MCF 10A (cell line): ENCODE measurements around the gene EFCC1. TPM values are rescaled to one million over a fixed set of nuclear protein-coding genes. Genes with fewer than 3 reads are reported as not detected.

Experiments used
- BruUV-seq: library from RNA; stranded (reverse); fragments of 400-500 nt; replicated peaks from 2 replicates; lab custom pipeline; 2021; lab: Mats Ljungman, UMichigan
- CTCF ChIA-PET: fragments of 300-600 bp; sonication (Branson Sonifier 250); formaldehyde crosslinking; extraction: SDS; loops from one replicate; lab custom pipeline; 2021; ENCODE audit warnings: antibody characterized with exemption, inconsistent platforms; lab: Yijun Ruan, JAX
- POLR2A ChIA-PET: fragments of 300-600, 350-650 bp; sonication (Branson Sonifier 250); formaldehyde crosslinking; extraction: SDS; loops from one replicate; lab custom pipeline; 2020; ENCODE audit warnings: antibody characterized with exemption, inconsistent platforms; lab: Yijun Ruan, JAX
- DNase-seq: peaks from one replicate; pipeline ENCODE4 v3.0.0-alpha.2; 2018; ENCODE audit not compliant: unreplicated experiment
- H3K27ac Mint-ChIP-seq: one replicate; pipeline ENCODE4 v1.8.0; 2022; ENCODE audit warnings: mild to moderate bottlenecking, low read depth, mixed read lengths; ENCODE audit not compliant: unreplicated experiment
- H3K27me3 Mint-ChIP-seq: one replicate; pipeline ENCODE4 v1.8.0; 2022; ENCODE audit warnings: mixed read lengths; ENCODE audit not compliant: insufficient read depth, unreplicated experiment
- H3K36me3 Mint-ChIP-seq: one replicate; pipeline ENCODE4 v1.8.0; 2022; ENCODE audit warnings: mild to moderate bottlenecking, moderate library complexity, mixed read lengths; ENCODE audit not compliant: insufficient read depth, unreplicated experiment
- H3K4me1 Mint-ChIP-seq: one replicate; pipeline ENCODE4 v1.8.0; 2022; ENCODE audit warnings: mixed read lengths; ENCODE audit not compliant: insufficient read depth, unreplicated experiment
- H3K4me3 Mint-ChIP-seq: one replicate; pipeline ENCODE4 v1.8.0; 2022; ENCODE audit warnings: mild to moderate bottlenecking, moderate library complexity, mixed read lengths; ENCODE audit not compliant: unreplicated experiment
- H3K9me3 Mint-ChIP-seq: one replicate; pipeline ENCODE4 v1.8.0; 2022; ENCODE audit warnings: mixed read lengths; ENCODE audit not compliant: unreplicated experiment
- CTCF ChIP-seq: fragments of 200-600 bp; IDR thresholded peaks from one replicate; pipeline ENCODE4 v1.8.0; 2022; ENCODE audit warnings: antibody characterized with exemption, mild to moderate bottlenecking; ENCODE audit not compliant: unreplicated experiment
- intact Hi-C: fragments of 100-400 bp; cut with micrococcal nuclease; formaldehyde crosslinking; loops from 2 replicates; pipeline ENCODE4 v1.14.1; 2022
- total RNA-seq: library from RNA; stranded (reverse); gene quantifications from 2 replicates; pipeline ENCODE4 v1.2.3, GENCODE V29; 2022

EFCC1 gene
- total RNA-seq, 1 experiment from 2014 or later: not detected

- no peaks in the 10 kb centered on the region for H3K4me1 Mint-ChIP-seq
- no TSS peak for BruUV-seq
- no peak for DNase-seq
- H3K27ac Mint-ChIP-seq: no peak overlapping the region
- peaks cover 7% of the 10 kb centered on the region for H3K36me3 Mint-ChIP-seq
- H3K4me3 Mint-ChIP-seq: no peak overlapping the region
- ChIA-PET CTCF (interaction anchor here (0.6 to 1.6 kb wide), 4 partner anchors 22 to 62 kb away, joined by 3 to 4 read pairs (median 4); no protein-coding TSS in a partner anchor), POLR2A (no interaction called here)
- no peaks in the 10 kb centered on the region for H3K27me3 Mint-ChIP-seq
- intact Hi-C loops: no loop called here
- no peaks in the 10 kb centered on the region for H3K9me3 Mint-ChIP-seq
- TF ChIP-seq CTCF: no peak
These were observed 30.5 kb downstream of the EFCC1 start for GRCh38 chr3:129031476-129032215.

- Mint-ChIP-seq H3K4me1 (no peaks in the 10 kb centered on the region), H3K27ac (no peak overlapping the region), H3K9me3 (no peaks in the 10 kb centered on the region), H3K4me3 (no peak overlapping the region), H3K27me3 (no peaks in the 10 kb centered on the region), H3K36me3 (peaks cover 12% of the 10 kb centered on the region)
- ChIA-PET POLR2A (no interaction called here), CTCF (interaction anchor here (1.6 kb wide), 1 partner anchor 21 kb away, joined by 4 read pairs; no protein-coding TSS in a partner anchor)
- no peak for DNase-seq
- no TSS peak for BruUV-seq
- intact Hi-C loops: no loop called here
- no peak for TF ChIP-seq CTCF
These were observed 31.6 kb downstream of the EFCC1 start for GRCh38 chr3:129032716-129033115.

GRCh38 chr3:129033151-129033550, 32.0 kb downstream of the EFCC1 start:
- intact Hi-C loops: no loop called here
- ChIA-PET POLR2A (no interaction called here), CTCF (no interaction called here)
- DNase-seq: no peak
- Mint-ChIP-seq H3K27me3 (no peaks in the 10 kb centered on the region), H3K27ac (no peak overlapping the region), H3K36me3 (peaks cover 12% of the 10 kb centered on the region), H3K9me3 (no peaks in the 10 kb centered on the region), H3K4me1 (no peaks in the 10 kb centered on the region), H3K4me3 (no peak overlapping the region)
- BruUV-seq: no TSS peak
- TF ChIP-seq CTCF: no peak

GRCh38 chr3:129033633-129034321, 32.7 kb downstream of the EFCC1 start:
- Mint-ChIP-seq H3K27ac (no peak overlapping the region), H3K36me3 (peaks cover 12% of the 10 kb centered on the region), H3K4me1 (no peaks in the 10 kb centered on the region), H3K4me3 (no peak overlapping the region), H3K9me3 (no peaks in the 10 kb centered on the region), H3K27me3 (no peaks in the 10 kb centered on the region)
- CTCF ChIA-PET: interaction anchor here (0.5 to 0.9 kb wide), 3 partner anchors 10 to 405 kb away, joined by 3 to 5 read pairs (median 4); no protein-coding TSS in a partner anchor
- no peak for DNase-seq
- no peak for TF ChIP-seq CTCF
- intact Hi-C loops: no loop called here
- BruUV-seq: no TSS peak
- POLR2A ChIA-PET: no interaction called here
